Measurements from ENCODE around the gene ZNF324.

DNA sequence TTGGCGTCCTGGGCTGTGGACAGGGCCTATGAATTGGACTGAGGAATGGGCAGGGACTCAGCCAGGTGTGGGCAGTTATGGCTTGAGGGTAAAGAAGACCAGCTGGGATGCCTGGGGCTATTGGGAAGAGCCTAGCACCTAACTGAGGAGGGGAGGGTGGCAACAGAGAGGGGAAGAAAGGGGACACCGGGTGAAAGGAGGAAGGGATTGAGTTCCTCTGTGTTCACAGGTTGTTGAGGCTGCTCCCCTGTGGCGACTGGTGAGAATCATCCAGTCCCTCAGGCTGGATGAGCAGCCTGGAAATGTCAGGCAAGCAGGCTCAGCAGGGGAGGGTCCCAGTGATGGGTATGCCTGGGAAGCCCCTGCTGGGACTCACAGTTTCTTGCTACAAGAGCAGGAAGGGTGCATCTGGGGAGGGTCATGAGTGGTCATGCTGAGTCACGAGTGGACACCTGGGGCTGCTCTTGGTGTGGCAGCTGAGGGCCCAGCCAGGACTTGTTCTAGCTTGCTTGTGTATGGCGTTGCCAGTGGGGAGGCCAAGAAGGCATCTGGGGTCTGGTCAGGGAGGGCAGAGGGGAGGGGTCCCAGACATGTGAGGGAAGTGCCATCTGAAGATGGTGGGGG, 1.4 kb downstream of the ZNF324 start:
- TF ChIP-seq EP300 (IDR thresholded peaks at IDR 0.05; ENCODE audit: borderline replicate concordance in 1 of 2, low read depth in 1 of 2, low read length in 1 of 2) (no peak), EZH2phosphoT487 (IDR thresholded peaks at IDR 0.05; ENCODE audit: borderline replicate concordance, low read depth) (no peak), CTCF (IDR thresholded peaks at IDR 0.05) (no peak), REST (IDR thresholded peaks at IDR 0.05; ENCODE audit: low read depth, low read length) (no peak), JUND (IDR thresholded peaks at IDR 0.05) (no peak), USF2 (IDR thresholded peaks at IDR 0.05; ENCODE audit: borderline replicate concordance, low read depth, low read length) (no peak), RAD21 (IDR thresholded peaks at IDR 0.05; ENCODE audit: low read length) (no peak), POLR2AphosphoS5 (IDR thresholded peaks at IDR 0.05; ENCODE audit: low read depth, low read length) (no peak)
